Tibial artery (tissue), 4 donors: ENCODE measurements around the gene IL10RA.
"Not testable (repeated sequence)": the region's sequence is repeated elsewhere in the genome, so short reads cannot be mapped to it uniquely, and the experiment has no call there.

Source experiments
- DNase-seq, 2 donors: peaks; one replicate each; pipeline ENCODE4 v3.0.0-alpha.2; 2019
- H3K27ac ChIP-seq, 2 donors: fragments of 200-600 bp; sonication (generic) in 1 of 2; 1 replicate in 1 of 2; 2 replicates in 1 of 2; pipeline ENCODE4 v1.5.1; 2018 to 2019; ENCODE audit warnings: mild to moderate bottlenecking in 1 of 2
- H3K27me3 ChIP-seq, 2 donors: fragments of 200-600 bp; sonication (generic) in 1 of 2; one replicate each; pipeline versions ENCODE4 v1.5.1 to v1.6.0; 2016 to 2019
- H3K36me3 ChIP-seq, 3 donors: fragments of 200-600 bp; sonication (generic) in 2 of 3; one replicate each; pipeline ENCODE4 v1.5.1; 2016 to 2019; ENCODE audit warnings: mild to moderate bottlenecking in 2 of 3
- H3K4me1 ChIP-seq, 4 donors: fragments of 200-600 bp; sonication (generic) in 2 of 4; 1 replicate in 3 of 4; 2 replicates in 1 of 4; pipeline ENCODE4 v1.5.1; 2016 to 2019
- H3K4me3 ChIP-seq, 2 donors: fragments of 200-600 bp; sonication (generic) in 1 of 2; 1 replicate in 1 of 2; 2 replicates in 1 of 2; pipeline ENCODE4 v1.5.1; 2018 to 2019; ENCODE audit warnings: mild to moderate bottlenecking in 2 of 2
- H3K9me3 ChIP-seq, 3 donors: fragments of 200-600 bp; sonication (generic) in 1 of 3; one replicate each; pipeline ENCODE4 v1.5.1; 2016 to 2019
- CTCF ChIP-seq, 2 experiments: fragments of 200-600 bp in 1 of 2; fragments of 450-650 bp in 1 of 2; IDR thresholded peaks; one replicate each; pipeline ENCODE4 v1.5.1; 2017 to 2019; ENCODE audit warnings: antibody characterized with exemption in 2 of 2, mild to moderate bottlenecking in 1 of 2, moderate library complexity in 1 of 2
- intact Hi-C: fragments of 100-400 bp; cut with DNase I; formaldehyde crosslinking; loops from one replicate; pipeline ENCODE4 v1.15.0; 2023; ENCODE audit warnings: low total_unique reads

The IL10RA gene

DNA sequence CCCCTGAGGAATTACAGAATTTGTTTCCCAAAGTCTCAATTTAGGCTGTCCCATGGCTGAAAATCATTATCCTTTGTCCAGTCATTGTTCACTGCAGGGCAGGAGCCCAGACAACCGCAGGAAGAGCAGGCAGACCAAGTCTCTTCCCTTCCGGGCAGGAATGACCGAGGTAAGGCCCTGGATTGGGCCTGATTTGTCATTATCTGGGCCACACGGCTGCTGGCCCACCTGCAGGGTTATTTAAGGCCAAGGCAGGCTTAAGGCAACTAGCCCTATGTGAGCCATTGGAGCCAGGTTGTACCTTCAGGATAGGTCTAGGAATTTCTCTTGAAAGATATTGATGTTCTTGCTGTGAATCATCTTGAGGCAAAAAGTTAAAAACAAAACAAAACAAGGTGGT lies 9.7 kb upstream of the IL10RA start:
- DNase-seq: peak in 1 of 2 donors; percentile 0
- no peaks in the 10 kb centered on the region for H3K9me3 ChIP-seq
- intact Hi-C loops: no loop called here
- peaks cover 0 to 14% of the 10 kb centered on the region in 2 donors for H3K27me3 ChIP-seq
- no peaks in the 10 kb centered on the region for H3K36me3 ChIP-seq
- H3K4me1 ChIP-seq: no peaks in the 10 kb centered on the region
- TF ChIP-seq CTCF (IDR thresholded peaks at IDR 0.05): no peak
- H3K27ac ChIP-seq: no peak overlapping the region
- no peak overlapping the region for H3K4me3 ChIP-seq

DNA sequence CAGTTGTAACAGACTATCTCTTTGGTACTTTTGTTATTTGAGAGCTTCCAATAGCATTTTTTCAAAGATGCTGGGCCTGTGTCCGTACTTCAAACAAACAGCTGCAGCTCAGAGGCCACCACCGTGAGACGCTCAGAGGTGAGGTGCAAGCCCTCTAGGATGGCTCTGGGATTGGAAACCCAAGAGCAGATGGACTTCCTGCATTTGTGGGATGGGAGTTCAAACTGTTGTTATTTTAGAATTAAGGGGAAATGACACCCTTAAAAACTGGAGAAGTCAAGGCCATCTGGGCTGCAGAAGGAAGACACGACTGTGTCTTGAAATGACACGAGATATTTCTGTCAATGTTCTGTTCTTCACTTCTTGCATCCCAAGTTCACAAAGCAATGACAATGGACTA lies 9.2 kb upstream of the IL10RA start:
- Histone ChIP-seq H3K9me3 (no peaks in the 10 kb centered on the region), H3K4me1 (no peaks in the 10 kb centered on the region), H3K27me3 (peaks cover 0 to 9% of the 10 kb centered on the region in 2 donors), H3K36me3 (no peaks in the 10 kb centered on the region), H3K27ac (no peak overlapping the region), H3K4me3 (no peak overlapping the region)
- DNase-seq: peak in 1 of 2 donors; percentile 14
- intact Hi-C loops: no loop called here
- no peak for TF ChIP-seq CTCF (IDR thresholded peaks at IDR 0.05)

- H3K4me3 ChIP-seq, intact Hi-C loops, H3K27me3 ChIP-seq, H3K9me3 ChIP-seq, H3K27ac ChIP-seq, H3K4me1 ChIP-seq, H3K36me3 ChIP-seq: not testable (repeated sequence)
- DNase-seq: peak in 1 of 2 donors; percentile 13
These were observed 8.5 kb upstream of the IL10RA start for GRCh38 chr11:117977612-117978264.

GRCh38 chr11:117978291-117978910 lies 7.8 kb upstream of the IL10RA start:
- intact Hi-C loops, H3K9me3 ChIP-seq, H3K4me3 ChIP-seq, H3K27ac ChIP-seq, H3K4me1 ChIP-seq, H3K27me3 ChIP-seq, H3K36me3 ChIP-seq: not testable (repeated sequence)
- peak in 1 of 2 donors; percentile 5 for DNase-seq

GRCh38 chr11:117978991-117979390 lies 7.2 kb upstream of the IL10RA start:
- Histone ChIP-seq H3K4me3 (no peak overlapping the region), H3K36me3 (no peaks in the 10 kb centered on the region), H3K27ac (no peak overlapping the region), H3K4me1 (no peaks in the 10 kb centered on the region), H3K9me3 (no peaks in the 10 kb centered on the region), H3K27me3 (peaks cover 0 to 7% of the 10 kb centered on the region in 2 donors)
- intact Hi-C loops: no loop called here
- peak in 1 of 2 donors; percentile 3 for DNase-seq
- TF ChIP-seq CTCF (IDR thresholded peaks at IDR 0.05): no peak

GRCh38 chr11:117979481-117980211 lies 6.5 kb upstream of the IL10RA start:
- peak in 1 of 2 donors; percentile 30 for DNase-seq
- intact Hi-C loops: no loop called here
- H3K27me3 ChIP-seq: peaks cover 0 to 7% of the 10 kb centered on the region in 2 donors
- no peaks in the 10 kb centered on the region for H3K9me3 ChIP-seq
- no peaks in the 10 kb centered on the region for H3K4me1 ChIP-seq
- H3K27ac ChIP-seq: no peak overlapping the region
- H3K4me3 ChIP-seq: no peak overlapping the region
- no peaks in the 10 kb centered on the region for H3K36me3 ChIP-seq
- TF ChIP-seq CTCF (IDR thresholded peaks at IDR 0.05): no peak
